Epithelial cell of esophagus (primary cell): ENCODE data around the gene PBX1.
A peak's percentile ranks its signal among the peaks of the same experiment; 100 is the strongest.

Experiments
- DNase-seq: peaks from one replicate; pipeline ENCODE4 v3.0.0; 2010; ENCODE audit warnings: low read depth
- H3K4me3 ChIP-seq: 2 replicates; pipeline ENCODE4 v1.5.1; 2011; ENCODE audit warnings: mild to moderate bottlenecking, low read length, control low read depth
- TF ChIP-seq, protein P1 (sequence below): IDR thresholded peaks from 2 replicates; pipeline ENCODE4 v1.5.1; 2011; ENCODE audit warnings: low read depth, mild to moderate bottlenecking, low read length, control low read depth, inconsistent platforms; ENCODE audit not compliant: insufficient read depth; ENCODE audit errors: missing control alignments

Gene PBX1

DNA sequence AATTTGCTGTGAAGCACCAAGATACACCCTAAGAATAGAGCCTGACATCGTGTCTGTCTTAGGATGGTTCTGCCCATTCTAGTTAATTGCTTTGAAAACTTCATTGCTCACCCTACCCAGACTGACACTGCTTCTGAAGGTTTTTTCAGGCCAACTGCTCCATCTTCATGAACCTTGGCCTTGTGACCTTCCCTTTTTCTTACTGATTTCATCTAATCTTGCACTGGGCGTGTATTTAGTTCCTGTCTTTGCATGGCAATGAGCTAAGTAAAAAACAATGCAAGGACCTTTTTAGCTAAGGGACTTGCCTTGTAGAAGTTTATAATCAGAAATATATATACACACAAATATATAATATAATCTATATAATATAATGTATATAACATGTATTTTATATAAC, 108.0 kb downstream of the PBX1 start:
- no peak overlapping the region for H3K4me3 ChIP-seq
- TF ChIP-seq, protein P1, sequence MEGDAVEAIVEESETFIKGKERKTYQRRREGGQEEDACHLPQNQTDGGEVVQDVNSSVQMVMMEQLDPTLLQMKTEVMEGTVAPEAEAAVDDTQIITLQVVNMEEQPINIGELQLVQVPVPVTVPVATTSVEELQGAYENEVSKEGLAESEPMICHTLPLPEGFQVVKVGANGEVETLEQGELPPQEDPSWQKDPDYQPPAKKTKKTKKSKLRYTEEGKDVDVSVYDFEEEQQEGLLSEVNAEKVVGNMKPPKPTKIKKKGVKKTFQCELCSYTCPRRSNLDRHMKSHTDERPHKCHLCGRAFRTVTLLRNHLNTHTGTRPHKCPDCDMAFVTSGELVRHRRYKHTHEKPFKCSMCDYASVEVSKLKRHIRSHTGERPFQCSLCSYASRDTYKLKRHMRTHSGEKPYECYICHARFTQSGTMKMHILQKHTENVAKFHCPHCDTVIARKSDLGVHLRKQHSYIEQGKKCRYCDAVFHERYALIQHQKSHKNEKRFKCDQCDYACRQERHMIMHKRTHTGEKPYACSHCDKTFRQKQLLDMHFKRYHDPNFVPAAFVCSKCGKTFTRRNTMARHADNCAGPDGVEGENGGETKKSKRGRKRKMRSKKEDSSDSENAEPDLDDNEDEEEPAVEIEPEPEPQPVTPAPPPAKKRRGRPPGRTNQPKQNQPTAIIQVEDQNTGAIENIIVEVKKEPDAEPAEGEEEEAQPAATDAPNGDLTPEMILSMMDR, result no peak
- no peak for DNase-seq

DNA sequence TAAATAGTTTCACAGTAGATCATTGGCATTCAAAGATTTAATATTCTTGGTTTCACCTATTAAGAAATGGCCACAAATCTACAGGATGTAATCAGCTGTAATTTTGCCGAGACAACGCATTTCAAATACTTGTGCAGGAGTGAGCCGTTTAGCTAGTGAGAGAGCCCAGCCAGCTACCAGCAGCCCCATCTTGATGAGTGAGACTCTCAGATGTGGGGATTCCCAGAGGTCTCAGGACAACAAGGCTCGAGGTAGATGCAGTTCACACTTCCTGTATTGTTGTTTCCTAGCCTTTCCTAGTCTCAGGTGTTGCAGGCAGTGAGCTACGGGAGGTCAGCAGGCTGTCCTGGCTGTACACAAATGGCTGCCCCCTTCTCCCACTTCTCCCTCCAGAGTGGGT, 108.6 kb downstream of the PBX1 start:
- TF ChIP-seq, protein P1, result no peak

DNA sequence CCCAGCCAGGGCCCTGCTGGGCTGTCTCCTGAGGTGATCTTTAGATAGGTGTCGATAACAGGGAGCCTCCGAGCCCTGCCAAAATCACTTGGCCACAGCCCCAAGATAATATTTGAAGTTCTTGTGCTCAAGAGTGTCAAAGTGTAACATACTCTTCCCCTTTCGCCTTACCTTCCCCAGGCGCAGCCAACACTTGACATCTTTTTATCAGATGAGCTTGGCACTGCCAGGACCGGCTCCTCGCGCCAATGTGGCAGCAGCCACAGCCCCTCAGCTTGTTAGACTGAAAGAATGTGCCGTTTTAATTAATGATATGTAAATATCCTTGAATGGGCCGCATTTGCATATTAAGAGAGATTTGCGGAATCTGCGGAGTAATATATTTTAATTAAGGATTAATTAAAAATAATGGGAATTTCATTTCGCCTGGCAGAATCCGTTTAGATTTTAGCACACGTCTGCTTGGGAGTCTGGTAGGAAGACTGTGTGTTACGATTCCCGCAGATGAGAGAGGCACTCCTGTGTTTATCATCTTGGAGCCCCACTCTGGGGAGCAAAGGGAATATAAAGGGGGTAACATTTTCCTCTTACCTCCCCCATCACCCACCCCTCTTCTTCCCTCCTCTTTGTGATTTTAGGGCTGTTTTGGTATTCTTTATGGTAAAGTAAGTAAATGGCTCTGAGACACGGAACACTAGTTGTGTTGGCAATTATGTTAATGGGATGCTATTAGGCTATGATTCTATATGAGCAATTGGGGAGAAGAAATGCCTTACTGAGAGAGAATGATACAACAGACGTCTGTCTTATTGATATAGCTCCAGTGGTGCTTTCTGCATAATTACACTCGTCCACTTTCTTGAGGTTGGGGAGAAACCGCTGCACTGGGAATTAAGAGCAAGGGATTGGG, 109.8 kb downstream of the PBX1 start:
- no peak for DNase-seq
- TF ChIP-seq, protein P1, result no peak
- H3K4me3 ChIP-seq, result no peak overlapping the region

More for the DNA sequence above, 108.6 kb downstream of the PBX1 start:
- no peak overlapping the region for H3K4me3 ChIP-seq
- DNase-seq, result peak; percentile 45

DNA sequence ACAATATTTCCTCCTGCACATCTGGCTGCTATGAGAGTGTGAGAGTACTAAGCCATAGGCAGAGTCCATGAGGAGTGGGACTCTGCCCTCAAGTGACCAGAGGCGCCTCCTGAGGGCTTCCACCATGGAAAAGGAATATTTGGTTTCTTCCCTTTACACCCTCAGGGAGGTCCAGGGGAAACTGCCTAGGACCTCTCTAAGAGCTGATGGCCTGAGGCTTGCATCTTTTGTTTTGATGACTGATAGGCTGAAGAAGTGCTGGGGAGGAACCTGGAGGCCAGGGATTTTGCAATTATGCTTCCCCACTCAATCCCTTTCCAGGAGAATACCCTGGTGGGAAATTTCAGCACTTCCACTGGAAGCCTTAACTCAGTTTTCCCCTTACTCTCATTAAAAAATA, 111.0 kb downstream of the PBX1 start:
- H3K4me3 ChIP-seq, result no peak overlapping the region
- TF ChIP-seq, protein P1, result no peak
- no peak for DNase-seq

DNA sequence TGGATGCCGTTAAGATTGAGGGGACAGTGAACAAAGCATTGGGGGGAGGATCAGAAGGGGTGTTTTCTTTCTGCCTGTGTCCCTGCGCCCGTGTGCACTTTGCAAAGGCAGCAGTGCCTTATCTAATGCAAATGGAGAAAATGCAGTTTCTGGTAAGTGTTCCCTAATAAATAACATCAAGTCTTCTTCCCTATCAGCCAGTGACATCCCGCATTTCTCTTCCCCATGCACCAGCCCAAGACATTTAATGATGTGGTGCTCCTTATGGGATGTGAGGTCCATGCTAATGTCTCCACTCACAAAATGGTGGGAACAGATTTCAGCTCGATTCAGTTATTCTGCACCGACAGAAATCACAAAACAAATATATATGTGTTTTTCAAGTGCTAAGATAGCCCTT, 111.8 kb downstream of the PBX1 start:
- no peak overlapping the region for H3K4me3 ChIP-seq
- TF ChIP-seq, protein P1, result no peak
- no peak for DNase-seq

DNA sequence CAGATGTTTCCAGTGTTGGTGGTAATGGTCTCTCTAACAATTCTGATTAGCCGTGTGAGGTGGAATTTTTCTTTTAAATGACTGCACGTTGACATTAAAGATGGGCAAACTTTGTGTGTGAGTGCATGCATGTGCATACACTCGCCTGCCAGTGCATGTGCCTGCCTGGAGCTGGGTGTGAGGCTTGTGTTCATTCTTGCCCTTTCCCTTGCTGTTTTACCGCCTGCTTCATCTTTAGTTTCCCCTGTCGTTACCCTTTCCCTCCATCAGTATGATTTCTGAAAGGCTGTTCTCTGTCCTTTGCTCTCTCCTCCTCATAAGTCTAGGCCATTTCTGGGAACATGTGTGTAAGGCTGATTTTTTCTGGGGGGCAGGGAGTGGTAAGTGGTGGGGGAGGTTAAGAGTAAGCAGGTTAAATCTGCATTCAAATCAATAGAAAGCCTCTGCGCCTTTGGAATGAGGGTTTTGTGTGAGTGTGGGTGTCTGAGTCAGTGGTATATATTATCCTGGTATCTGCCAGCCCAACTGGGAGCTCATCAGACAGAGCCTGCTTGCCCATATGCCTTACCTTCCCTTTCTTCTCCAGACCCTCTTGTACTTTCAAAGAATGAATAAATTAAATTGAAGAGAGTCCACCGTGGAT, 112.5 kb downstream of the PBX1 start:
- DNase-seq, result peak; percentile 29
- TF ChIP-seq, protein P1, result no peak
- H3K4me3 ChIP-seq, result no peak overlapping the region
